Thoracic aorta (tissue), 2 donors: ENCODE results near the gene ITPRID2. TPM values are rescaled to one million over a fixed set of nuclear protein-coding genes. Genes with fewer than 3 reads are reported as not detected.

ENCODE experiments used
- ATAC-seq: fragments of 150-250 bp; one replicate; pipeline ENCODE4 v1.8.0; 2017; ENCODE audit warnings: low read depth; ENCODE audit not compliant: insufficient number of reproducible peaks, low FRiP score
- DNase-seq: peaks from one replicate; pipeline ENCODE4 v3.0.0-alpha.2; 2020; ENCODE audit warnings: low spot score
- H3K27ac ChIP-seq, 2 donors: fragments of 200-600 bp; sonication (generic); 1 replicate in 1 of 2; 2 replicates in 1 of 2; pipeline ENCODE4 v1.5.1; 2016; ENCODE audit warnings: mild to moderate bottlenecking in 2 of 2, moderate library complexity in 2 of 2
- H3K27me3 ChIP-seq: fragments of 200-600 bp; sonication (generic); replicated peaks from 2 replicates; pipeline ENCODE4 v1.6.0; 2016; ENCODE audit warnings: mild to moderate bottlenecking; ENCODE audit not compliant: insufficient read depth
- H3K36me3 ChIP-seq: fragments of 200-600 bp; sonication (generic); one replicate; pipeline ENCODE4 v1.5.1; 2016
- H3K4me1 ChIP-seq, 2 donors: fragments of 200-600 bp; sonication (generic); 1 replicate in 1 of 2; 2 replicates in 1 of 2; pipeline versions ENCODE4 v1.5.1 to v1.6.0; 2016; ENCODE audit warnings: low read depth in 2 of 2, mild to moderate bottlenecking in 1 of 2; ENCODE audit not compliant: control insufficient read depth in 1 of 2
- H3K4me3 ChIP-seq: fragments of 200-600 bp; sonication (generic); 2 replicates; pipeline ENCODE4 v1.5.1; 2016; ENCODE audit warnings: mild to moderate bottlenecking
- H3K9me3 ChIP-seq: fragments of 200-600 bp; sonication (generic); 2 replicates; pipeline ENCODE4 v1.5.1; 2016
- total RNA-seq, 2 donors: library from RNA; depleted of rRNA; stranded (reverse); fragments of >200 nt; gene quantifications; one replicate each; pipeline versions ENCODE4 v1.1.0 to v1.2.3, GENCODE V29; 2016
- TF ChIP-seq, protein P1 (sequence below): fragments of 200-600 bp; sonication (generic); IDR thresholded peaks from one replicate; pipeline ENCODE4 v1.5.1; 2019; ENCODE audit warnings: antibody characterized with exemption

The ITPRID2 gene
- total RNA-seq, 2 donors from 2014 or later, result 102 to 121 TPM

DNA sequence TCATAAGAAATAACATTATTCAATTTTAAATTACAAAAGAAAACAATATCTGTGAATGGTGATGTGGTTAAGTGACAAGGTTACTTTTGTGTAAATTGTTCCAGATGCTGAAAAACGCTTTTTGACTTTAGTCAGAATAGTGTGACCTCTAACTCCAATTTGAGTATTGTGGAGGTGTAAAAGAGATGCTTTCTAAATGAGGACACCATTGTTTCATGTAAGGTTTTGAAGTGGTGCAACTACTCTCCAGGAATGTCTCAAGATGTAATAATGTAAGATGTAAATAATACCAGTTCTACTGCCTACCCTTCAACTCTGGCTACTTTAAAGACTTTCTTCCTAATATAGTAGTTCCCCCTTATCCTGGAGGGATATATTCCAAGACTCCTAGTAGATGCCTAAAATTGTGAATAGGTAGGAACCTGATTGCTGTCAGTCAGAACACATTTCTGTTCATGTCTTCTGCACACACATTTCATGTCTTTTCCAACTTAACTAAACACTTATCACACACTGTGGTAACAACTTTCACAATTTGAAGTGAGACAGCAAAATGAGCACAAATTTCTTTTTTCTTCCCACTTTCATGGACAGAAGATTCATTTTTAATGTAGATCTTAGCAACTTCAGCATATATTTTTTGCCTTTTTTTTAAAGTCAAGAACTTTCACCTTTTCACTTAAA is 55.1 kb downstream of the ITPRID2 start:
- Histone ChIP-seq H3K27me3 (no peaks in the 10 kb centered on the region), H3K27ac (no peak overlapping the region), H3K4me1 (peaks cover 0 to 5% of the 10 kb centered on the region in 2 donors), H3K9me3 (no peaks in the 10 kb centered on the region), H3K4me3 (no peak overlapping the region), H3K36me3 (no peaks in the 10 kb centered on the region)
- ATAC-seq (no peak), DNase-seq (no peak)
- TF ChIP-seq, protein P1, sequence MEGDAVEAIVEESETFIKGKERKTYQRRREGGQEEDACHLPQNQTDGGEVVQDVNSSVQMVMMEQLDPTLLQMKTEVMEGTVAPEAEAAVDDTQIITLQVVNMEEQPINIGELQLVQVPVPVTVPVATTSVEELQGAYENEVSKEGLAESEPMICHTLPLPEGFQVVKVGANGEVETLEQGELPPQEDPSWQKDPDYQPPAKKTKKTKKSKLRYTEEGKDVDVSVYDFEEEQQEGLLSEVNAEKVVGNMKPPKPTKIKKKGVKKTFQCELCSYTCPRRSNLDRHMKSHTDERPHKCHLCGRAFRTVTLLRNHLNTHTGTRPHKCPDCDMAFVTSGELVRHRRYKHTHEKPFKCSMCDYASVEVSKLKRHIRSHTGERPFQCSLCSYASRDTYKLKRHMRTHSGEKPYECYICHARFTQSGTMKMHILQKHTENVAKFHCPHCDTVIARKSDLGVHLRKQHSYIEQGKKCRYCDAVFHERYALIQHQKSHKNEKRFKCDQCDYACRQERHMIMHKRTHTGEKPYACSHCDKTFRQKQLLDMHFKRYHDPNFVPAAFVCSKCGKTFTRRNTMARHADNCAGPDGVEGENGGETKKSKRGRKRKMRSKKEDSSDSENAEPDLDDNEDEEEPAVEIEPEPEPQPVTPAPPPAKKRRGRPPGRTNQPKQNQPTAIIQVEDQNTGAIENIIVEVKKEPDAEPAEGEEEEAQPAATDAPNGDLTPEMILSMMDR, result no peak

DNA sequence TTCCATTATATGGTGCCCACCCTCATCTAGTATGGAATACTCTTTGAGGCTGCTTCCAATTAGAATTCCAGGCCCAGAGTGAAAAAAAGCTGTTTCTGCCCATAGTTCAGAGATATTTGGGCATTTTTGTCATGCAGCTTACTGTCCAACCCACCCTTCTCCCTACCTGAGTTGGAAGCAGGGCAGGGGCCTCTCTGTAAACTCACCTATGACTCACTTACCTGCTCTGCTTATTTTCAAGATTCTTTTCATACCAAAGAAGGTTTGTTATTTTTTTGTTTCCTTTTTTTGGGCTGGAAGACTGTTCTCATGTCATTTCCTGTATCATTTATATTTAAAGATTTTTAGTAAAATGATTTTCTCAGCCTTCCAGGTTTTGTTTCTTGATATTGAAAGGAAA is 55.7 kb downstream of the ITPRID2 start:
- TF ChIP-seq, protein P1, result no peak
- H3K36me3 ChIP-seq, result no peaks in the 10 kb centered on the region
- H3K4me3 ChIP-seq, result no peak overlapping the region
- H3K4me1 ChIP-seq, result peaks cover 0 to 5% of the 10 kb centered on the region in 2 donors
- H3K9me3 ChIP-seq, result no peaks in the 10 kb centered on the region
- no peak overlapping the region for H3K27ac ChIP-seq
- no peaks in the 10 kb centered on the region for H3K27me3 ChIP-seq
- ATAC-seq (no peak), DNase-seq (no peak)

DNA sequence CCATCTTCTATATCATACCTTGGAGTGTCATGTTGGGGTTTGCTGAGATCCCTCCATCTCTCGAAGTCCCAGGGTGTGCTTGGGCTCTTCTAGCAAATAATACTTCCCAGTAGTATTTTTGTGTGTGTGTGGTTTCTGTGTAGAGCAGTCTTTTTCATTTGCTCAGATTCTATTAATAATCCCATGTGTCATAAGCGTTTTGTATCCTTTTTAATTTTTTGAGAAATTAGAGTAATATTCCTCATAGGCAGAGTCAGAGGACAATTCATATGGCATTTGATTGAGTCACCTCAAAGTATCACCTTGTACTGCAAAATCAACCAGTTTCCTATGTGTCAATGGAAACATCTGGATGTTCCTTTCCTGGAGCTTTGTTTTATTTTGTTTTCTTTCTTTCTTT is 56.7 kb downstream of the ITPRID2 start:
- ATAC-seq (no peak), DNase-seq (no peak)
- H3K36me3 ChIP-seq, result no peaks in the 10 kb centered on the region
- H3K4me1 ChIP-seq, result peaks cover 0 to 5% of the 10 kb centered on the region in 2 donors
- no peak overlapping the region for H3K4me3 ChIP-seq
- TF ChIP-seq, protein P1, result no peak
- H3K9me3 ChIP-seq, result no peaks in the 10 kb centered on the region
- H3K27me3 ChIP-seq, result no peaks in the 10 kb centered on the region
- H3K27ac ChIP-seq, result no peak overlapping the region

DNA sequence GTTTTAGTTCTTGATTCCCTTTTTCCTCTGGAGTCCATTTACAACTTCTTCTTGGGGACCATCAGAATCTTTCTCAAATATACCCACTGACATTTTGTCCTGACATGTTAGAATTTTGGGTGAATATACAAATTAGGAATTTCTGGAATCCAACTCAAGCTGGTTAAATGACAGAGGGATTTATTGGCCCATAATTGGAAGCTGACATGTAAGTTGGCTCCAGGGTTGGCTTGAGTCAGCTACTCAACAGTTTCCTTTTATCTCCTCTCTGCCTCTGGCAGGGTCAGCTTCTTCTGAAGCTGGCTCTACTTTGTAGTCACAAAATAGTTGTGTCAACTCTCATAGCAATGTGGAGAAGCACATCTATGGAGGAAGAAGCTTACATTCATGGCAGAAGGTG is 57.5 kb downstream of the ITPRID2 start:
- no peaks in the 10 kb centered on the region for H3K36me3 ChIP-seq

DNA sequence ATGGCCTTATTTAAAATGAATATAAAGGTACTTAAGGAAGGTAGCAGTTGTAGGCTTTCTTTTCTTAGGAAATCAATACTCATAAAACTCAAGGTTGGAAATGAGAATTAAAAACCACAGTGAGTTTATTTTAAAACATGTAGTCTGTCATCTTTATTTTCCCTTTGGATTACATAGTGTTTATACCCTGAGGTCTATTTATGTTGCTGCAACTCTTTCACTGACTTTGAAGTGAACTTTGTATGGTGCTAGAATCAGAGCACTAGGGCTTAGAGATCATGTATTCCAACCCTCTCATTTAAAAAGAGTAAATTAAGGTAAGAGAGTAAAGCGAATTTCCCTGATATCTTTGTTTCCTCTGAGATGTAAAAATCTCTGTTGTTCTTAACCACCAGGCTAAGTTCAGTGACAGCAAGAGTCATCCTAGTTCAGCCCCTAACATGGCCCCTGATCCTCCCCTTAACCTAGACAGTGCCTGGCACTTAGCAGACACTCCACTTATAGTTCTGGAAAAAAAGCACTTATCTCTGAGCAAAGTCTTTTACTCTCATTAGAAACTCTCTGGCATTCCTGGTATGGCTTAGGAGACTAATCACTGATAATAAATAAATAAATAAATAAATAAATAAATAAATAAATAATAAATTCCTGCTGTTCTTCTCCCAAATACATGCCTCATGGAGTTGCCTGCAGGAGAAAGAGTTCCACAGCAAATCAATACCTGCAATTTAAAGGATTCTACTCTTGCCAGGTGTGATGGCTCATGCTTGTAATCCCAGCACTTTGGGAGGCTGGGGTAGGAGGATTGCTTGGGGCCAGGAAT is 61.1 kb downstream of the ITPRID2 start:
- TF ChIP-seq, protein P1, result no peak
- ATAC-seq, result no peak
- no peak overlapping the region for H3K27ac ChIP-seq

More for the DNA sequence above, 57.5 kb downstream of the ITPRID2 start:
- H3K27me3 ChIP-seq, result no peaks in the 10 kb centered on the region
- no peak overlapping the region for H3K27ac ChIP-seq
- ATAC-seq (no peak), DNase-seq (no peak)
- peaks cover 0 to 5% of the 10 kb centered on the region in 2 donors for H3K4me1 ChIP-seq
- no peaks in the 10 kb centered on the region for H3K9me3 ChIP-seq
- TF ChIP-seq, protein P1, result no peak
- H3K4me3 ChIP-seq, result no peak overlapping the region

More for the DNA sequence above, 61.1 kb downstream of the ITPRID2 start:
- Histone ChIP-seq H3K4me3 (no peak overlapping the region), H3K36me3 (no peaks in the 10 kb centered on the region), H3K4me1 (peaks cover 0 to 11% of the 10 kb centered on the region in 2 donors), H3K9me3 (no peaks in the 10 kb centered on the region), H3K27me3 (no peaks in the 10 kb centered on the region)
- no peak for DNase-seq
